HUES6 (cell line): ENCODE data around the gene MED31.

Experiments
- H3K27ac ChIP-seq: 2 replicates; pipeline ENCODE4 v1.7.0; 2013; ENCODE audit warnings: low read depth, mild to moderate bottlenecking, low read length, inconsistent platforms
- H3K27me3 ChIP-seq: 2 replicates; pipeline ENCODE4 v1.6.1; 2013; ENCODE audit warnings: low read length; ENCODE audit not compliant: control insufficient read depth, insufficient read depth
- H3K36me3 ChIP-seq: 2 replicates; pipeline ENCODE4 v1.6.1; 2013; ENCODE audit warnings: low read length; ENCODE audit not compliant: control insufficient read depth, insufficient read depth
- H3K4me1 ChIP-seq: 2 replicates; pipeline ENCODE4 v1.6.1; 2013; ENCODE audit warnings: low read length; ENCODE audit not compliant: control insufficient read depth, insufficient read depth
- H3K4me3 ChIP-seq: 2 replicates; pipeline ENCODE4 v1.5.1; 2013; ENCODE audit warnings: low read depth, low read length
- H3K9ac ChIP-seq: one replicate; pipeline ENCODE4 v1.6.1; 2013; ENCODE audit warnings: mild to moderate bottlenecking, low read length
- H3K9me3 ChIP-seq: 2 replicates; pipeline ENCODE4 v1.6.1; 2013; ENCODE audit warnings: low read depth, low read length; ENCODE audit not compliant: control insufficient read depth, insufficient read depth

Gene MED31

GRCh38 chr17:6686026-6686425, 34.6 kb upstream of the MED31 start:
- Histone ChIP-seq H3K9me3 (no peaks in the 10 kb centered on the region), H3K9ac (no peak overlapping the region), H3K4me1 (peaks cover 4% of the 10 kb centered on the region; the same call in 1 of the 2 replicates), H3K27me3 (no peaks in the 10 kb centered on the region), H3K27ac (no peak overlapping the region), H3K36me3 (no peaks in the 10 kb centered on the region), H3K4me3 (no peak overlapping the region)

GRCh38 chr17:6684881-6685767, 33.7 kb upstream of the MED31 start:
- H3K9ac ChIP-seq, result no peak overlapping the region
- H3K4me3 ChIP-seq, result no peak overlapping the region
- H3K36me3 ChIP-seq, result no peaks in the 10 kb centered on the region
- no peaks in the 10 kb centered on the region for H3K9me3 ChIP-seq
- peaks cover 4% of the 10 kb centered on the region; the same call in 1 of the 2 replicates for H3K4me1 ChIP-seq
- no peaks in the 10 kb centered on the region for H3K27me3 ChIP-seq
- H3K27ac ChIP-seq, result no peak overlapping the region

GRCh38 chr17:6684460-6684783, 33.0 kb upstream of the MED31 start:
- Histone ChIP-seq H3K9me3 (no peaks in the 10 kb centered on the region), H3K27ac (no peak overlapping the region), H3K4me3 (no peak overlapping the region), H3K27me3 (no peaks in the 10 kb centered on the region), H3K36me3 (no peaks in the 10 kb centered on the region), H3K9ac (no peak overlapping the region), H3K4me1 (peaks cover 4% of the 10 kb centered on the region; the same call in 1 of the 2 replicates)

- Histone ChIP-seq H3K9me3 (no peaks in the 10 kb centered on the region), H3K4me3 (no peak overlapping the region), H3K36me3 (no peaks in the 10 kb centered on the region), H3K4me1 (peaks cover 4% of the 10 kb centered on the region; the same call in 1 of the 2 replicates), H3K9ac (no peak overlapping the region), H3K27me3 (no peaks in the 10 kb centered on the region), H3K27ac (no peak overlapping the region)
Observed at GRCh38 chr17:6683730-6684459, 32.5 kb upstream of the MED31 start.

- no peaks in the 10 kb centered on the region for H3K27me3 ChIP-seq
- no peak overlapping the region for H3K9ac ChIP-seq
- H3K27ac ChIP-seq, result no peak overlapping the region
- H3K9me3 ChIP-seq, result no peaks in the 10 kb centered on the region
- H3K4me3 ChIP-seq, result no peak overlapping the region
- H3K36me3 ChIP-seq, result no peaks in the 10 kb centered on the region
- H3K4me1 ChIP-seq, result peaks cover 4% of the 10 kb centered on the region; the same call in 1 of the 2 replicates
Observed at GRCh38 chr17:6683081-6683684, 31.8 kb upstream of the MED31 start.

- Histone ChIP-seq H3K27ac (no peak overlapping the region), H3K36me3 (no peaks in the 10 kb centered on the region), H3K27me3 (no peaks in the 10 kb centered on the region), H3K9ac (no peak overlapping the region), H3K4me3 (no peak overlapping the region), H3K4me1 (peaks cover 5% of the 10 kb centered on the region; the same call in 1 of the 2 replicates), H3K9me3 (no peaks in the 10 kb centered on the region)
Observed at GRCh38 chr17:6682339-6682738, 30.9 kb upstream of the MED31 start.

GRCh38 chr17:6681671-6682070, 30.3 kb upstream of the MED31 start:
- Histone ChIP-seq H3K4me3 (no peak overlapping the region), H3K27me3 (no peaks in the 10 kb centered on the region), H3K27ac (no peak overlapping the region)

GRCh38 chr17:6681176-6681575, 29.8 kb upstream of the MED31 start:
- Histone ChIP-seq H3K4me3 (no peak overlapping the region), H3K9me3 (no peaks in the 10 kb centered on the region), H3K27ac (no peak overlapping the region), H3K4me1 (peaks cover 13% of the 10 kb centered on the region; the same call in 1 of the 2 replicates), H3K36me3 (no peaks in the 10 kb centered on the region), H3K27me3 (no peaks in the 10 kb centered on the region), H3K9ac (no peak overlapping the region)

More at GRCh38 chr17:6681671-6682070, 30.3 kb upstream of the MED31 start:
- Histone ChIP-seq H3K9me3 (no peaks in the 10 kb centered on the region), H3K36me3 (no peaks in the 10 kb centered on the region), H3K4me1 (peaks cover 11% of the 10 kb centered on the region; the same call in 1 of the 2 replicates), H3K9ac (no peak overlapping the region)

- Histone ChIP-seq H3K4me3 (no peak overlapping the region), H3K4me1 (peaks cover 12% of the 10 kb centered on the region; the same call in 1 of the 2 replicates), H3K9me3 (no peaks in the 10 kb centered on the region), H3K27ac (no peak overlapping the region), H3K9ac (no peak overlapping the region), H3K36me3 (no peaks in the 10 kb centered on the region), H3K27me3 (no peaks in the 10 kb centered on the region)
Observed at GRCh38 chr17:6679241-6679640, 27.8 kb upstream of the MED31 start.

GRCh38 chr17:6677946-6678345, 26.5 kb upstream of the MED31 start:
- Histone ChIP-seq H3K27me3 (no peaks in the 10 kb centered on the region), H3K4me3 (no peak overlapping the region), H3K9ac (no peak overlapping the region), H3K36me3 (no peaks in the 10 kb centered on the region), H3K27ac (no peak overlapping the region), H3K4me1 (peaks cover 12% of the 10 kb centered on the region; the same call in 1 of the 2 replicates), H3K9me3 (no peaks in the 10 kb centered on the region)
